ENCODE measurements around the gene ATXN7L3B.

GRCh38 chr12:74527491-74527890 is 10.1 kb upstream of the ATXN7L3B start:
- TF ChIP-seq EZH2 (IDR thresholded peaks at IDR 0.05; ENCODE audit: low read length, missing control alignments), result no peak
- TF ChIP-seq, protein P1, sequence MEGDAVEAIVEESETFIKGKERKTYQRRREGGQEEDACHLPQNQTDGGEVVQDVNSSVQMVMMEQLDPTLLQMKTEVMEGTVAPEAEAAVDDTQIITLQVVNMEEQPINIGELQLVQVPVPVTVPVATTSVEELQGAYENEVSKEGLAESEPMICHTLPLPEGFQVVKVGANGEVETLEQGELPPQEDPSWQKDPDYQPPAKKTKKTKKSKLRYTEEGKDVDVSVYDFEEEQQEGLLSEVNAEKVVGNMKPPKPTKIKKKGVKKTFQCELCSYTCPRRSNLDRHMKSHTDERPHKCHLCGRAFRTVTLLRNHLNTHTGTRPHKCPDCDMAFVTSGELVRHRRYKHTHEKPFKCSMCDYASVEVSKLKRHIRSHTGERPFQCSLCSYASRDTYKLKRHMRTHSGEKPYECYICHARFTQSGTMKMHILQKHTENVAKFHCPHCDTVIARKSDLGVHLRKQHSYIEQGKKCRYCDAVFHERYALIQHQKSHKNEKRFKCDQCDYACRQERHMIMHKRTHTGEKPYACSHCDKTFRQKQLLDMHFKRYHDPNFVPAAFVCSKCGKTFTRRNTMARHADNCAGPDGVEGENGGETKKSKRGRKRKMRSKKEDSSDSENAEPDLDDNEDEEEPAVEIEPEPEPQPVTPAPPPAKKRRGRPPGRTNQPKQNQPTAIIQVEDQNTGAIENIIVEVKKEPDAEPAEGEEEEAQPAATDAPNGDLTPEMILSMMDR (conservative IDR thresholded peaks at IDR 0.05 in 1 of 2, IDR thresholded peaks at IDR 0.05 in 1 of 2; ENCODE audit: low read depth in 1 of 2, low read length in 2 of 2), result no peak

Data from fibroblast of lung (primary cell).